ENCODE results near the gene DOCK11.
"Not testable (repeated sequence)": the region's sequence is repeated elsewhere in the genome, so short reads cannot be mapped to it uniquely, and the experiment has no call there.

The DOCK11 gene

DNA sequence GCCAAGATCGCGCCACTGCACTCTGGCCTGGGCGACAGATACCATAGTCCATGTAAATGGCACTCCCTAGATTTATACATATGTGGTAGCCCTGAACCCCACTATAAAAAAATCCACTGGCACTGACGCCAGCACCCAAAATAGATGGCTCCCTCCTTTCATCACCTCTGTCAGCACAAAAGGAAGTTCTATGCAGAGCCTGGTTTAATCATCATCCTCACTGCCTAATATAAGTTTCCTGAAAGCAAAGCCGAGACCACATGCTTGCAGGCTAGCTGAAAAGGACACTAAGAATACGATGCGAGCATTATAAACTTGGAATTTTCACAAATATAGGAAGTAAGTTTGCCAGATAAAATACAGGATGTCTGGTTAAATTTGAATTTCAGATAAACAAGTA is 27.5 kb upstream of the DOCK11 start:
- ChIA-PET CTCF (interaction anchor here (0.6 kb wide), 1 partner anchor 85 kb away, joined by 5 read pairs; no protein-coding TSS in a partner anchor), POLR2A (no interaction called here)
- TF ChIP-seq NFRKB (IDR thresholded peaks at IDR 0.05) (no peak), FOXM1 (IDR thresholded peaks at IDR 0.05; ENCODE audit: borderline replicate concordance) (no peak), CTBP1 (IDR thresholded peaks at IDR 0.05; ENCODE audit: borderline replicate concordance) (no peak), TARDBP (IDR thresholded peaks at IDR 0.05) (no peak), SP1 (IDR thresholded peaks at IDR 0.05) (no peak), HDGF (IDR thresholded peaks at IDR 0.05; ENCODE audit: borderline replicate concordance) (no peak), FOXA1 (IDR thresholded peaks at IDR 0.05) (no peak), BHLHE40 (IDR thresholded peaks at IDR 0.05; ENCODE audit: borderline replicate concordance) (no peak), L3MBTL2 (conservative IDR thresholded peaks at IDR 0.05) (no peak), ARNT (IDR thresholded peaks at IDR 0.05) (no peak)
- no peak for DNase-seq (ENCODE audit: extremely low spot score)

DNA sequence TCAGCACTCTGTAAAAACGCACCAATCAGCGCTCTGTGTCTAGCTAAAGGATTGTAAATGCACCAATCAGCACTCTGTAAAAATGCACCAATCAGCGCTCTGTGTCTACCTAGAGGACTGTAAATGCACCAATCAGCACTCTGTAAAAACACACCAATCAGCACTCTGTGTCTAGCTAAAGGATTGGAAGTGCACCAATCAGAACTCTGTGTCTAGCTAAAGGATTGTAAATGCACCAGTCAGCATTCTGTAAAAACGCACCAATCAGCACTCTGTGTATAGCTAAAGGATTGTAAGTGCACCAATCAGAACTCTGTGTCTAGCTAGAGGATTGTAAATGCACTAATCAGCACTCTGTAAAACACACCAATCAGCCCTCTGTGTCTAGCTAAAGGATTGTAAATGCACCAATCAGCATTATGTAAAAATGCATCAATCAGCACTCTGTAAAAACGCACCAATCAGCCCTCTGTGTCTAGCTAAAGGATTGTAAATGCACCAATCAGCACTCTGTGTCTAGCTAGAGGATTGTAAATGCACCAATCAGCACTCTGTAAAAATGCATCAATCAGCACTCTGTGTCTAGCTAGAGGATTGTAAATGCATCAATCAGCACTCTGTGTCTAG is 24.8 kb upstream of the DOCK11 start:
- CTCF ChIA-PET, result interaction anchor here (0.7 kb wide), 1 partner anchor 131 kb away, joined by 4 read pairs; no protein-coding TSS in a partner anchor
- DNase-seq (ENCODE audit: extremely low spot score); POLR2A ChIA-PET: not testable (repeated sequence)

DNA sequence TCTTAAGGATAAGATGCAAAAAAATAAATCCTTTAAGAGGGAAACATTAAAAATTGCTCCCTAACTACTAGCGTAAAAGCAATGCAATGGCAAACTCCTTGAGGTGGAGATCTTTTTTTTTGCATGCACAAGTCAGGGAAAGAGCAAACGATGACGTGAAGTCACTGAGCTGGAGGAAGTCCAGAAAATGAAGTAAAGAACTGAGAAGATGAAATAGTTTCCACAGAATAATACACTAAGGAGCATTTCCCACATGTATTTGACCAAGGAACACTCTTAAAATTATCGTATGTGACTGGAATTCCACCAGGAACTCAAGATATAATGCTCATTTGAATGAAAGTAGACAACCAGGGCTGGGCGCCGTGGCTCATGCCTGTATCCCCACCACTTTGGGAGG is 21.0 kb upstream of the DOCK11 start:
- CTCF ChIA-PET, result interaction anchor here (0.9 kb wide), 1 partner anchor 127 kb away, joined by 3 read pairs; no protein-coding TSS in a partner anchor
- DNase-seq (ENCODE audit: extremely low spot score), result no peak
- POLR2A ChIA-PET, result no interaction called here
- no peak for TF ChIP-seq FOXK2 (IDR thresholded peaks at IDR 0.05)
- no peak for TF ChIP-seq SP1 (IDR thresholded peaks at IDR 0.05)
- TF ChIP-seq L3MBTL2 (conservative IDR thresholded peaks at IDR 0.05), result no peak
- TF ChIP-seq CTBP1 (IDR thresholded peaks at IDR 0.05; ENCODE audit: borderline replicate concordance), result no peak
- TF ChIP-seq, protein P1, sequence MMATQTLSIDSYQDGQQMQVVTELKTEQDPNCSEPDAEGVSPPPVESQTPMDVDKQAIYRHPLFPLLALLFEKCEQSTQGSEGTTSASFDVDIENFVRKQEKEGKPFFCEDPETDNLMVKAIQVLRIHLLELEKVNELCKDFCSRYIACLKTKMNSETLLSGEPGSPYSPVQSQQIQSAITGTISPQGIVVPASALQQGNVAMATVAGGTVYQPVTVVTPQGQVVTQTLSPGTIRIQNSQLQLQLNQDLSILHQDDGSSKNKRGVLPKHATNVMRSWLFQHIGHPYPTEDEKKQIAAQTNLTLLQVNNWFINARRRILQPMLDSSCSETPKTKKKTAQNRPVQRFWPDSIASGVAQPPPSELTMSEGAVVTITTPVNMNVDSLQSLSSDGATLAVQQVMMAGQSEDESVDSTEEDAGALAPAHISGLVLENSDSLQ (IDR thresholded peaks at IDR 0.05), result no peak
- no peak for TF ChIP-seq ZNF384 (IDR thresholded peaks at IDR 0.05)
- TF ChIP-seq TARDBP (IDR thresholded peaks at IDR 0.05), result no peak
- no peak for TF ChIP-seq HDGF (IDR thresholded peaks at IDR 0.05; ENCODE audit: borderline replicate concordance)
- TF ChIP-seq NFRKB (IDR thresholded peaks at IDR 0.05), result no peak
- TF ChIP-seq SUZ12 (IDR thresholded peaks at IDR 0.05), result no peak
- TF ChIP-seq FOXM1 (IDR thresholded peaks at IDR 0.05; ENCODE audit: borderline replicate concordance), result no peak

DNA sequence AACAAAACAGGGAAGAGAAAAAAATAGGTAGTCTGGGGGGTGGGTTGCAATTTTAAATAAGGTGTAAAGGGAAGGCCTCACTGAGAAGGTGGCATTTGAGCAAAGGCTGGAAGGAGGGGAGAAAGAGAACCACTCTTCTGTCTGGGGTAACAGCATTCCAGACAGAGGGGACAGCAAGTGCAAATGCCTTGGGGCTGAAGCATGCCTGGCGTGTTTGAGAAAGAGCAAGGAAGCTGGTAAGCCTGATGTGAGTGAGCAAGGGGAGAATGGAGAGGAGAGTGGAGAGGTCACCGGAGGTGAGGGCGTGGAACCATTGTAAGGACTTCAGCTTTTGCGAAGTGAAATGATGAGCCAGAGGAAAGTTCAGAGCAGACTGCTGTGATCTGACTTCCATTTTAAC is 19.7 kb upstream of the DOCK11 start:
- ChIA-PET CTCF (no interaction called here), POLR2A (no interaction called here)
- no peak for DNase-seq (ENCODE audit: extremely low spot score)
- TF ChIP-seq FOXM1 (IDR thresholded peaks at IDR 0.05; ENCODE audit: borderline replicate concordance) (no peak), BHLHE40 (IDR thresholded peaks at IDR 0.05; ENCODE audit: borderline replicate concordance) (no peak)
- TF ChIP-seq, protein P1 (IDR thresholded peaks at IDR 0.05), result no peak

DNA sequence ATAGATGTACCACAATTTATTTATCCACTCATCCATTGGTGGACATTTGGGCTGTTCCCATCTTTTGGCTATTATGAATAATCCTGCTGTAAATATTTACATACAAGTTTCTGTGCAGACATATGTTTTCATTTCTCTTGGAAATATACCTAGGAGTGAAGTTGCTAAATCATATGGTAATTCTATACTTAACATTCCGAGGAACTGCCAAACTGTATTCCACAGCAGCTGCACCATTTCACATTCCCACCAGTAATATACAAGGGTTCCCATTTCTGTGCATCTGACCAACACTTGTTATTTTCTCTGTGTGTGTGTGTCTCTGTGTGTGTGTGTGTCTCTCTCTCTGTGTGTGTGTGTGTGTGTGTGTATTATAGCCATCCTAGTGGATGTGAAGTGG is 15.4 kb upstream of the DOCK11 start:
- ChIA-PET POLR2A (no interaction called here), CTCF (no interaction called here)
- no peak for DNase-seq (ENCODE audit: extremely low spot score)
- TF ChIP-seq BHLHE40 (IDR thresholded peaks at IDR 0.05; ENCODE audit: borderline replicate concordance), result no peak
- TF ChIP-seq SUZ12 (IDR thresholded peaks at IDR 0.05), result no peak
- TF ChIP-seq ZNF384 (IDR thresholded peaks at IDR 0.05), result no peak
- TF ChIP-seq SP1 (IDR thresholded peaks at IDR 0.05), result no peak
- TF ChIP-seq FOXM1 (IDR thresholded peaks at IDR 0.05; ENCODE audit: borderline replicate concordance), result no peak
- TF ChIP-seq ELF4 (IDR thresholded peaks at IDR 0.05), result no peak
- TF ChIP-seq NFRKB (IDR thresholded peaks at IDR 0.05), result no peak
- TF ChIP-seq FOXA1 (IDR thresholded peaks at IDR 0.05), result no peak
- no peak for TF ChIP-seq FOXK2 (IDR thresholded peaks at IDR 0.05)
- TF ChIP-seq HDGF (IDR thresholded peaks at IDR 0.05; ENCODE audit: borderline replicate concordance), result no peak
- no peak for TF ChIP-seq L3MBTL2 (conservative IDR thresholded peaks at IDR 0.05)

DNA sequence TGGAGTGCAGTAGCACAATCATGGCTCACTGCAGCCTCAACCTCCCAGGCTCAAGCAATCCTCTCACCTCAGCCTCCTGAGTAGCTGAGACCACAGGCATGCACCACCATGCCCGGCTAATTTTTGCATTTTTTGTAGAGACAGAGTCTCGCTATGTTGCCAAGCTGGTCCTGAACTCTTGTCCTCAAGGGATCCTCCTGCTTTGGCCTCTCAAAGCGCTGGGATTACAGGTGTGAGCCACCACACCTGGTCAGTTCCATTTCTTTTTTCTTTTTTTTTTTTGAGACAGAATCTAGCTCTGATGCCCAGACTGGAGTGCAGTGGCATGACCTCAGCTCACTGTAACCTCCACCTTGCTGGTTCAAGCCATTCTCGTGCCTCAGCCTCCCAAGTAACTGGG is 13.2 kb upstream of the DOCK11 start:
- CTCF ChIA-PET, POLR2A ChIA-PET: not testable (repeated sequence)

DNA sequence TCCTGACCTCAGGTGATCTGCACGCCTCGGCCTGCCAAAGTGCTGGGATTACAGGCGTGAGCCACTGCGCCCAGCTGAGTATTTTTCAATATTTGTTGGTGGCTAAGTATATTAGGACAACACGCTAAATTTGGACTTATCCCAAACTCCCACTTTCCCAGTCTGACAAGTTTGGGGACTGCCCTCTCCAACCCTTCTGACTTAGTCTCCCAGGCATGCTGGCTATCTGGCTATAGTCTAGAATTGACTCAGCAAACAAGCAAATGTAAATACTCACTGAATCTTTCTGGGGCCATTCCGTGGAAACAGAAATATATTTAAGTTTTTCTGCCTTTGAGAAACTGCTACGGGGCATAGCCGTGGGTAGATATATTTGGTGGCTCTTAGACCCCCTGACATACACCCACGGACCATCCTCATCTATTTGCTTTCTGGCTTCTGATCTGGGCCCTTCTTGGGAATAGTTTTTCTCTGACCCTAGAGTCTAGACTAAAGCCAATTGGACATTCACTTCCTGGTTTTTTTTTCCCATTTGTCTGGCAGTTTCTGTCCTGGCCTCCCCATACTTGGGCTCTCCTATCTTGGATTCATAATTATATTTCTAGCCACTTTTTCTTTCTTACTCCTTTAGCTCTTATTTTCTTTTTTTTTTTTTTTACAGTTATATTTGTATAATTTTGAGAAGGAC is 11.3 kb upstream of the DOCK11 start:
- TF ChIP-seq FOXA1 (IDR thresholded peaks at IDR 0.05) (no peak), FOXK2 (IDR thresholded peaks at IDR 0.05) (no peak), SP1 (IDR thresholded peaks at IDR 0.05) (no peak), NFRKB (IDR thresholded peaks at IDR 0.05) (no peak), ELF4 (IDR thresholded peaks at IDR 0.05) (no peak), TARDBP (IDR thresholded peaks at IDR 0.05) (no peak), CTBP1 (IDR thresholded peaks at IDR 0.05; ENCODE audit: borderline replicate concordance) (no peak), L3MBTL2 (conservative IDR thresholded peaks at IDR 0.05) (no peak), ARNT (IDR thresholded peaks at IDR 0.05) (no peak), BHLHE40 (IDR thresholded peaks at IDR 0.05; ENCODE audit: borderline replicate concordance) (no peak)
- no peak for DNase-seq (ENCODE audit: extremely low spot score)
- ChIA-PET POLR2A (no interaction called here), CTCF (no interaction called here)

More for the DNA sequence above, 13.2 kb upstream of the DOCK11 start:
- DNase-seq (ENCODE audit: extremely low spot score), result not testable (repeated sequence)

DNA sequence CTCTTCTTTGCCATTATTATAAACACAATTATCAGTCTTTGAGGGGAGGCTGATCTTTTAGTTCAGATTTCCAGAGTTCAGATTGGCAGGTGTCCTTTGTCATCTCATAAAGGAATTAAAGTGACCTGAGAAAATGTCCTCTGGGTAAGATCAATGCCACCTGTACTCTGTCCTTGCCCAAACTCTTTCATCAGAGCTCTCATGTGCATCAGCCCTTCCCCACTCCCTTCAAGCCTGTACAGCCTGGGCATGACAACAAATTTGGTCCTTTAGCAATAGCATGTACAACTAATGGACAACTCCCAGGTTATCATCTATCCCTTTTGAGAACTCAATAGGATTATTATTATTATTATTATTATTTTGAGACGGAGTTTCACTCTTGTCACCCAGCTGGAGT is 8.9 kb upstream of the DOCK11 start:
- DNase-seq (ENCODE audit: extremely low spot score); CTCF ChIA-PET; POLR2A ChIA-PET: not testable (repeated sequence)

Data from HEK293T (cell line).